ENCODE results near the gene MLYCD. TPM values are rescaled to one million over a fixed set of nuclear protein-coding genes. Genes with fewer than 3 reads are reported as not detected.

The MLYCD gene
- total RNA-seq, 3 donors from 2014 or later = 9.0 to 13.9 (median 12.2) TPM

DNA sequence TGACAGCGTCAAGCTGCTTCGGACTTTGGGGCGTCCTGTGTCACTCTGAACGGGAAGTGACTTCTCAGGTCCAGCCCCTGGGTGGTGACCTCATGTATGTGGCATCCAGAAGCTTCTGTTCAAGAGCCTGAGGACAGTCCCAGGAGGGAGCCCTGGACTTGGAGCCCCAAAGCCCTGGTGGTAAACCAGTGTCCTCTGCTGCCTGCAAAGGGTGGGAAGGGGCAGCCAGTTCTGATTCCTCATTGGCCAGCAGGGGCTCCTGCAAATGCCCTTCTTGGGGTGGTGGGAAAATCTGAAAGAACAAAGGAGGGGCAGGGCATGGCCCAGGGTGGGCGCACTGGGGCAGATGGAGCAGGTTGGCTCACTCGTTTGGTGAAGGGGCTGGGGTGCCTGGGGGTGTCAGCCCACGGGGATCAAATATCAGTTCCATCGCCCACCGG lies 55.7 kb downstream of the MLYCD start:
- no peak overlapping the region for H3K4me3 ChIP-seq
- H3K4me1 ChIP-seq (ENCODE audit: low read depth) = peaks cover 17% of the 10 kb centered on the region
- ATAC-seq (peak; percentile 57), DNase-seq (peak in 2 of 3 donors; percentile 59 to 68)
- TF ChIP-seq, protein P1, sequence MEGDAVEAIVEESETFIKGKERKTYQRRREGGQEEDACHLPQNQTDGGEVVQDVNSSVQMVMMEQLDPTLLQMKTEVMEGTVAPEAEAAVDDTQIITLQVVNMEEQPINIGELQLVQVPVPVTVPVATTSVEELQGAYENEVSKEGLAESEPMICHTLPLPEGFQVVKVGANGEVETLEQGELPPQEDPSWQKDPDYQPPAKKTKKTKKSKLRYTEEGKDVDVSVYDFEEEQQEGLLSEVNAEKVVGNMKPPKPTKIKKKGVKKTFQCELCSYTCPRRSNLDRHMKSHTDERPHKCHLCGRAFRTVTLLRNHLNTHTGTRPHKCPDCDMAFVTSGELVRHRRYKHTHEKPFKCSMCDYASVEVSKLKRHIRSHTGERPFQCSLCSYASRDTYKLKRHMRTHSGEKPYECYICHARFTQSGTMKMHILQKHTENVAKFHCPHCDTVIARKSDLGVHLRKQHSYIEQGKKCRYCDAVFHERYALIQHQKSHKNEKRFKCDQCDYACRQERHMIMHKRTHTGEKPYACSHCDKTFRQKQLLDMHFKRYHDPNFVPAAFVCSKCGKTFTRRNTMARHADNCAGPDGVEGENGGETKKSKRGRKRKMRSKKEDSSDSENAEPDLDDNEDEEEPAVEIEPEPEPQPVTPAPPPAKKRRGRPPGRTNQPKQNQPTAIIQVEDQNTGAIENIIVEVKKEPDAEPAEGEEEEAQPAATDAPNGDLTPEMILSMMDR (IDR thresholded peaks at IDR 0.05) = no peak
- H3K9me3 ChIP-seq = no peaks in the 10 kb centered on the region
- intact Hi-C loops (cut with DNase I, micrococcal nuclease) = loop anchor here in 1 of 2 donors (5.0 kb wide), 1 partner anchor 113 kb away; no protein-coding TSS in a partner anchor
- no peaks in the 10 kb centered on the region for H3K36me3 ChIP-seq (ENCODE audit: low read depth)

- ATAC-seq (no peak), DNase-seq (peak in 1 of 3 donors; percentile 30)
- TF ChIP-seq, protein P1 (IDR thresholded peaks at IDR 0.05) = no peak
- Histone ChIP-seq H3K36me3 (ENCODE audit: low read depth) (no peaks in the 10 kb centered on the region), H3K4me3 (no peak overlapping the region), H3K4me1 (ENCODE audit: low read depth) (peaks cover 17% of the 10 kb centered on the region), H3K9me3 (no peaks in the 10 kb centered on the region)
- intact Hi-C loops (cut with DNase I, micrococcal nuclease) = loop anchor here in 1 of 2 donors (5.0 kb wide), 1 partner anchor 112 kb away; no protein-coding TSS in a partner anchor
These were observed 56.6 kb downstream of the MLYCD start for GRCh38 chr16:83955218-83956130.

DNA sequence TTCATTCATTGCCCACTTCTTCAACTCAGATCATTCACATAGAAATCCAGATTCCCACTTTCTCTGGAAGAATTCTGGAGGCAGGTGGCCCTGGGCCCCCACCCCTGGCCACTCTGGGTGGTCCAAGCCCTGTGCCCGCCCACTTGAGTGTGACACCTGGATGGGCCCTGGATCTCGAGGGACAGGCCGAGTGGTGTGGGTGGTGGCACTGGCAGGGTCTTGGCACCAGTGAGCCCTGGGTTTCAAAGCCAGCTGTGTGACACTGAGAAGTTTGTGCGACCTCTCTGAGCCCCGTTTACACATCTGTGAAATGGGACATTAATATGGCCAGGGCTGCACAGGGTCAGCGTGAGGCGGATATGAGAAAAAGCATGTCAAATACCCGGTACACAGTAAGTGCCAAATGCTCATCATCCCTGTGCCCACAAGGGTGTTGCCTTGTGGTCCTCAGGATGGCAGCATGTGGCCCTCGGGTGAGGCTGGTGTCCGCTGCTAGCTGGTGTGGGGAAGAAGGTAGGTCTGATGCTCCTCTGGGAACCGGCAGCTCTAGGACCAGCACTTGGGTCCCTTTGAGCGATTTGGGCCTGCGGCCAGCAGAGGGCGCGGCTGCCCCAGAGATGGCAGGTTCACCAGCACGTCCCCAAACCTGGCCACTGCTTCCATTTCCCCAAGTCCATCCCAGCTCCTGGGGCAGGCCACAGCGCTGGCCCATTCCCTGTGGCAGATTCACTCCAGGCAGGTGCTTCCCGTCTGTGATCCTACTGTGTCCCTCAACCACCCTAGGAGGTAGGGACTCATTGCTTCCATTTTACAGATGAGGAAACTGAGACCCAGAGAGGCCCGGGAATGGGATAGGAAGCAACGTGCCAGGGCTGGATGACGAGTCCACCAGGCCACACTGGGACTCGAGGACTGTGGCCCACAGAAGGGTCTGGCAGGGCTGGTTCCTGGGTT lies 57.7 kb downstream of the MLYCD start:
- peaks cover 17% of the 10 kb centered on the region for H3K4me1 ChIP-seq (ENCODE audit: low read depth)
- TF ChIP-seq, protein P1 (IDR thresholded peaks at IDR 0.05) = peak; percentile 57
- no peak overlapping the region for H3K4me3 ChIP-seq
- no peaks in the 10 kb centered on the region for H3K9me3 ChIP-seq
- no peaks in the 10 kb centered on the region for H3K36me3 ChIP-seq (ENCODE audit: low read depth)
- peak; percentile 81 to 90 (median 88) for DNase-seq
- intact Hi-C loops (cut with DNase I, micrococcal nuclease) = loop anchor here in 1 of 2 donors (5.0 kb wide), 1 partner anchor 111 kb away; no protein-coding TSS in a partner anchor
- ATAC-seq = peak; percentile 31

DNA sequence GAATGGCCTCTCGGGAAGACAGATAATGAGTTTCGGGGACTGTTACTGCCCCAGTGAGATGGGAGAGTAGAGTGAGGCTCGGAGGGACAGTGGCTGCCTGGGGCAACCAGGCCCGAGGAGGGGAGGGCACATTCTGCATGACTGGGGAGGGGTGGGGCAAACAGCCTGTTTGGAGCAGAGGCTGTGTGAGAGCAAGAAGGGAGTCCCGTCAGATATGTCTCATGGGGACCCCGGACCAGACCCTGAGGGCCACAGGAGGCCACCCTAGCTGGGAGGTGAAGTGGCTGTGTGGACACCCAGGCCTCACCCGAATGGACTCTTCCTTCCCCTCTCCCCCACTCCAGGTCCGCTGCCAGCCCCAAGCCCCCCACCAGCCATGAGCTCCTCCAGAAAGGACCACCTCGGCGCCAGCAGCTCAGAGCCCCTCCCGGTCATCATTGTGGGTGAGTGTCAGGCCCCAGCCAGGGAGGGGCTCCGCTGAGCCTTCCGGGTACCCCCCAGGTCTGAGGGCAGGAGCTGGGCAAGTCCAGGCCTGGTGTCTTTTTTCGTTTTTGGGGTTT lies 58.5 kb downstream of the MLYCD start:
- H3K36me3 ChIP-seq (ENCODE audit: low read depth) = no peaks in the 10 kb centered on the region
- TF ChIP-seq, protein P1 (IDR thresholded peaks at IDR 0.05) = no peak

More for the DNA sequence above, 58.5 kb downstream of the MLYCD start:
- Histone ChIP-seq H3K4me3 (no peak overlapping the region), H3K4me1 (ENCODE audit: low read depth) (peaks cover 15% of the 10 kb centered on the region), H3K9me3 (no peaks in the 10 kb centered on the region)
- DNase-seq (no peak), ATAC-seq (no peak)
- intact Hi-C loops (cut with DNase I, micrococcal nuclease) = loop anchor here in 1 of 2 donors (5.0 kb wide), 1 partner anchor 110 kb away; no protein-coding TSS in a partner anchor

Data from mucosa of descending colon (tissue), 3 donors.